ENCODE data around the gene RIMBP2.

RIMBP2 gene

DNA sequence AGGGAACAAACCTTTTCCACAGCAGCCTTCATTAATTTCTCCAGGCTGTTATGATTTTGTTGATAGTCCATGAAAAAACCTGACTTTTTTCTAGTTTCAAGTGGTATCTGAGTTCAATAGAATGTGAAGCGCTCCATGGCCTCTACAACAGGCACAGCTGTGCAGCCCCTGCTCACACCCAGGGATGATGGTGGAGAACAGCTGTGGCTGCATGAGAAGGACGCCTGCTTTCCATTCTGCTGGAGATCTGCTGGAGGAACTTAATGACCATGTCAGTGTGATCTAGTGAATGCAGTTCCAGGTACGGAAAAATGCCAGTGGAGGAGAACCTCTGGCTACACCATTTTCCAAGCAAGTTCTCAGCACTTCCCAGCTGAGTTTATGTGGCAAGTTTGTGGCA is 297.8 kb downstream of the RIMBP2 start:
- no peaks in the 10 kb centered on the region for H3K36me3 ChIP-seq (replicated peaks; ENCODE audit: low read depth, low read length)
- no peaks in the 10 kb centered on the region for H3K79me2 ChIP-seq (ENCODE audit: low read length)
- H3K4me3 ChIP-seq (ENCODE audit: low read length), result no peak overlapping the region
- no peaks in the 10 kb centered on the region for H3K27me3 ChIP-seq (ENCODE audit: low read depth, low read length)
- H3K4me1 ChIP-seq (ENCODE audit: low read length), result no peaks in the 10 kb centered on the region
- H3K9me3 ChIP-seq (ENCODE audit: insufficient read depth, low read length), result no peaks in the 10 kb centered on the region
- H3K9ac ChIP-seq (ENCODE audit: low read length), result no peak overlapping the region
- no peaks in the 10 kb centered on the region for H4K20me1 ChIP-seq (ENCODE audit: insufficient read depth, low read length)
- H3K27ac ChIP-seq (ENCODE audit: low read length), result no peak overlapping the region
- no peak overlapping the region for H3K4me2 ChIP-seq (ENCODE audit: low read length)
- no peak for TF ChIP-seq EZH2phosphoT487 (IDR thresholded peaks at IDR 0.05; ENCODE audit: low read depth)
- TF ChIP-seq CTCF (IDR thresholded peaks at IDR 0.05; ENCODE audit: low read depth, low read length), result no peak
- H2AFZ ChIP-seq (ENCODE audit: low read depth, low read length), result no peak overlapping the region

DNA sequence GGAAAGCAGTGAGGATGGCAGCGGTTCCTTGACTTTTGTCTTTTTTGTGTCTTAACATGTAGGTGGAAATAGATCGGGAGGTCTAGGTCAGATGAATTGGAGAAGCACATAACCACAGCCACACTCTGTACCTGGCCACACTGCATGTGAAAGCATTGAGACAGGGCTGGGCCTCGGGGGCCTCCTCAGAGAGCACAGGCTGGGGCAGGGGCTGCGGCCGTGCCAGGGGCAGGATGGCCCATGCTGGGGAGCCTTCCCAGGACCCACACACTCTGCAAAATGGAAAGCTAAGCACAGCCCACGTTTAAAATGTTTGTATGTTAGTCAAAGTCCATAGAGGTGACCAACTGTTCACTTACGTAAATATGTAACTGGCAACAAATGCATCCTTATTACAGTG is 301.7 kb downstream of the RIMBP2 start:
- TF ChIP-seq CTCF (IDR thresholded peaks at IDR 0.05; ENCODE audit: low read depth, low read length) (no peak), EZH2phosphoT487 (IDR thresholded peaks at IDR 0.05; ENCODE audit: low read depth) (no peak)
- no peaks in the 10 kb centered on the region for H3K9me3 ChIP-seq (ENCODE audit: insufficient read depth, low read length)

DNA sequence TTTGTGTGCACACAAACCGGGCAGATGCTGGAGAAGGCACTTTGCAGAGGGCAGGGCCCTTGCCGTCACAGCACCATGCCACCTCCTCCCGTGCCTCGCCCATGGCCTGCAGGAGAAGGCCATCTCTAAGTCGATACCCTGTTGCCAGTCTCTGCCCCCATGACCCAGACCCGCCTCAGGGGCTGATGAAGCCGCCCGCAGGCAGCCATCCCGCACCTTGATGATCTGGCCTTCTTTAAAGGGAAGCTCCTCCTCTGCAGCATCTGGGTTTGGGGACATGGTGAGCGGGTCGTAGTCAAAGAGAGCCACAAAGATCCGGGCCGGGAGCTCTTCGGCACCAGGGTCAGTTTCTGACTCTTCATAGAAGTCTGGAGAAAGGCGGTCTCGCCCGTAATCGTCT is 302.2 kb downstream of the RIMBP2 start:
- Histone ChIP-seq H3K4me2 (ENCODE audit: low read length) (no peak overlapping the region), H3K4me1 (ENCODE audit: low read length) (no peaks in the 10 kb centered on the region), H4K20me1 (ENCODE audit: insufficient read depth, low read length) (no peaks in the 10 kb centered on the region), H3K27me3 (ENCODE audit: low read depth, low read length) (no peaks in the 10 kb centered on the region), H2AFZ (ENCODE audit: low read depth, low read length) (no peak overlapping the region), H3K27ac (ENCODE audit: low read length) (no peak overlapping the region), H3K79me2 (ENCODE audit: low read length) (no peaks in the 10 kb centered on the region), H3K4me3 (ENCODE audit: low read length) (no peak overlapping the region), H3K9me3 (ENCODE audit: insufficient read depth, low read length) (no peaks in the 10 kb centered on the region), H3K9ac (ENCODE audit: low read length) (no peak overlapping the region), H3K36me3 (replicated peaks; ENCODE audit: low read depth, low read length) (no peaks in the 10 kb centered on the region)
- TF ChIP-seq EZH2phosphoT487 (IDR thresholded peaks at IDR 0.05; ENCODE audit: low read depth) (no peak), CTCF (IDR thresholded peaks at IDR 0.05; ENCODE audit: low read depth, low read length) (no peak)

More for the DNA sequence above, 301.7 kb downstream of the RIMBP2 start:
- Histone ChIP-seq H3K4me3 (ENCODE audit: low read length) (no peak overlapping the region), H2AFZ (ENCODE audit: low read depth, low read length) (no peak overlapping the region), H3K9ac (ENCODE audit: low read length) (no peak overlapping the region), H3K27me3 (ENCODE audit: low read depth, low read length) (no peaks in the 10 kb centered on the region), H4K20me1 (ENCODE audit: insufficient read depth, low read length) (no peaks in the 10 kb centered on the region), H3K36me3 (replicated peaks; ENCODE audit: low read depth, low read length) (no peaks in the 10 kb centered on the region), H3K4me2 (ENCODE audit: low read length) (no peak overlapping the region), H3K27ac (ENCODE audit: low read length) (no peak overlapping the region), H3K4me1 (ENCODE audit: low read length) (no peaks in the 10 kb centered on the region), H3K79me2 (ENCODE audit: low read length) (no peaks in the 10 kb centered on the region)

DNA sequence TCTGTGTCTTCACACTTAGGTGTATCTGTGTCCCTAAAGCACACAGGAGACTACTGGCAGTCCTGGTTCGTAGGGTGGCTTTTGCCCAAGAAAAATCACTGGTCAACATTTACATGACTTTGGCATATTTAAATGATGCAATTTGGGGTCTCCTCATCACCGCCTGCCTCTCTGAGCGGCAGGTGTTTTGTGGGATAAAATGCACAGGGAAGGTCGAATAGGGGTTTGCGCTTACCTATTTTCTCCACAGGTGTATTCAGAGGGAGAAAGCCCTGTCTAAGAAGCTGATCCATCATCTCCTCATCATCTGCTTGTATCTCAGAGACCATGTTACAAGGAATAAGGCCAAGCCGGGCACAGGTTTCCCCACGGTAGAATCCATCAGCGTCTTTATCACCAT is 303.7 kb downstream of the RIMBP2 start:
- no peaks in the 10 kb centered on the region for H3K9me3 ChIP-seq (ENCODE audit: insufficient read depth, low read length)
- no peak overlapping the region for H3K4me2 ChIP-seq (ENCODE audit: low read length)
- no peaks in the 10 kb centered on the region for H3K36me3 ChIP-seq (replicated peaks; ENCODE audit: low read depth, low read length)
- no peak overlapping the region for H2AFZ ChIP-seq (ENCODE audit: low read depth, low read length)
- no peak overlapping the region for H3K27ac ChIP-seq (ENCODE audit: low read length)
- no peaks in the 10 kb centered on the region for H3K79me2 ChIP-seq (ENCODE audit: low read length)
- H3K9ac ChIP-seq (ENCODE audit: low read length), result no peak overlapping the region
- no peak overlapping the region for H3K4me3 ChIP-seq (ENCODE audit: low read length)
- H3K27me3 ChIP-seq (ENCODE audit: low read depth, low read length), result no peaks in the 10 kb centered on the region
- no peaks in the 10 kb centered on the region for H3K4me1 ChIP-seq (ENCODE audit: low read length)
- no peaks in the 10 kb centered on the region for H4K20me1 ChIP-seq (ENCODE audit: insufficient read depth, low read length)
- TF ChIP-seq CTCF (IDR thresholded peaks at IDR 0.05; ENCODE audit: low read depth, low read length) (no peak), EZH2phosphoT487 (IDR thresholded peaks at IDR 0.05; ENCODE audit: low read depth) (no peak)

Measured in OCI-LY3 (cell line).